Fibroblast of peridontal ligament (primary cell): Measurements from ENCODE around the gene CDC14A.
"Not testable (repeated sequence)": the region's sequence is repeated elsewhere in the genome, so short reads cannot be mapped to it uniquely, and the experiment has no call there.

Experiments
- DNase-seq: peaks from one replicate; pipeline ENCODE4 v3.0.0-alpha.2; 2010; ENCODE audit errors: extremely low read depth

Gene CDC14A

GRCh38 chr1:100335436-100335835 lies 16.9 kb upstream of the CDC14A start:
- DNase-seq = no peak

- not testable (repeated sequence) for DNase-seq
Measured at GRCh38 chr1:100337878-100338277, 14.4 kb upstream of the CDC14A start.

- not testable (repeated sequence) for DNase-seq
Measured at GRCh38 chr1:100339735-100340134, 12.6 kb upstream of the CDC14A start.

DNA sequence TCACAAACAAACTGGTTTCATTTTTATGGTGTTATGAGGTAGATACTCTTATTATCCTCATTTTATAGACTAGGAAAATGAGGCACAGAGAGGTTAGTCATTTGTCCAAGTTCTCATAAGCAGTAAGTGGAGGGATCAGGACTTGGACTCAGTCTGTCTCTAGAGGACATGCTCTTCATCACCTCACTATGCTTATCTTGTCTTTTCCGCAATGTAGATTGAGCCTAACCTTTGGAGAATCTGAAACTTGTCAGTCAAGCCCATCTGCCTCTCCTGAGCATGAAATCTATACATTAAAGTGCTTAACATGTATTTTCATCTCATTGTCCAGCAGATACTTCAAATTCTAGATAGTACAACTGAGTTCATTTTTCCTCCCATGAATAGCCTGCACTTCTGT lies 11.8 kb upstream of the CDC14A start:
- DNase-seq = no peak

- no peak for DNase-seq
Measured at GRCh38 chr1:100342348-100342747, 10.0 kb upstream of the CDC14A start.

- no peak for DNase-seq
Measured at GRCh38 chr1:100343897-100344296, 8.4 kb upstream of the CDC14A start.

- DNase-seq = no peak
Measured at GRCh38 chr1:100344774-100345173, 7.5 kb upstream of the CDC14A start.

- DNase-seq = no peak
Measured at GRCh38 chr1:100346387-100346786, 5.9 kb upstream of the CDC14A start.

DNA sequence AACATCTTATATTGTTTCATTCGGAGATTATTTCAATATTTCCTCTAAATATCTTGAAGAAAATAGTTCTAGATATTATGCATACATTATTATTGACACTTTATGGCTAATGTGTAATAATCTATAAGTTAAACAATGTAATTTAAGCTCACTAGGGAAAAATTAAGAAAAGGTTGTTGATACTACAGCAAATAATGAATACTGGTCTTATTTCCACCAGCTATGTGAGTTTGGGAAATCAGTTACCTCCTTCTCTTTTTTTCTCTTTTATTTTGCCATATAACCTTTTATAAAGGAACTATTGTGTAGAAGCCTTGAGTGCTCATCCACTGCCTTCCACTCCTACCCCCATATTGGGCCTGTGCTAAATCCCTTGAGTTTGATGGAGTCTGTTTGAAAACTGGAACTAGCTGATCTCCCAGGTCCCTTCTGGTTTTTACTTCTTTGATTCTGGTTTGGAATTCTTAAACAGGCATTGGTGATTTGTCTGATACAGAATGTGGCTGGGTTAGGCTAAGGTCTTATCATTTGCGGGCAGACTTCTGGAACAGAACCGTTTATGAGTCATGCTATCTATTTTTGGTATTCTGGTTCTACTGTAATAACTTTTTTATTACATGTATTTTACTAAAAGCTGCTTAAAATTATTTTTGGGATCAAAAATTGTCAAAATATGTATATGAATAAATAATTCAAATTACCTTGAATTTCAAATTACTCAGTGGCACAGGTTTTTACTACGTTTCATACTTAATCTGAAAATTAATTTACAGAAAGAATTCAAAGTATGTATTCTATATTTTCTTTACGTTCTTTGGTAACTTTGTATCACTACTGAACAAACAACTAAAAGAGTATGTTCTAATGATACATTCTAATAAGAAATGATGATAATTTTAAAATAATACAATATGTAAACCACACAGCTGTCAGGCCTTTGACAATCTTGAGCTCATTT lies 5.0 kb upstream of the CDC14A start:
- no peak for DNase-seq

GRCh38 chr1:100348549-100349144 lies 3.7 kb upstream of the CDC14A start:
- no peak for DNase-seq

DNA sequence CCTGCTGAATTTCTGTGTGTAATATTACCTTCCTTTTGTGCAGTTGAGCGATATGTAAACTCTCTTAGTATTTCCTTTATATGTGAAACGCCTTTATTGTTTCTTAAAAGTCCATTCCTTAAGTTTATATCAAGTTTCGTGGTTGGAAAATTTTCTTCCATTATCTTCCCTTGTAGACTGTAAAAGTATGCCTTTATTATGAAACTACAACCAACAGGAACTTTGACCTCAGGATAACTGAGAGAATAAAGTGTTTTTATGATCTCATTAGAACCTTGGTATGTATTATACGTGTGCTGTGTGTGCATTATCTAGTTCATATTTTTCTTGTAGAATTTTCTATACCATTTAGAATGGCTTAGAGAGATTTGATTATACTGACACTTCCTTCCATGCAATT lies 3.1 kb upstream of the CDC14A start:
- DNase-seq = no peak

GRCh38 chr1:100350787-100351094 lies 1.6 kb upstream of the CDC14A start:
- no peak for DNase-seq

GRCh38 chr1:100351095-100351887 lies 1.0 kb upstream of the CDC14A start:
- peak; percentile 85 for DNase-seq

DNA sequence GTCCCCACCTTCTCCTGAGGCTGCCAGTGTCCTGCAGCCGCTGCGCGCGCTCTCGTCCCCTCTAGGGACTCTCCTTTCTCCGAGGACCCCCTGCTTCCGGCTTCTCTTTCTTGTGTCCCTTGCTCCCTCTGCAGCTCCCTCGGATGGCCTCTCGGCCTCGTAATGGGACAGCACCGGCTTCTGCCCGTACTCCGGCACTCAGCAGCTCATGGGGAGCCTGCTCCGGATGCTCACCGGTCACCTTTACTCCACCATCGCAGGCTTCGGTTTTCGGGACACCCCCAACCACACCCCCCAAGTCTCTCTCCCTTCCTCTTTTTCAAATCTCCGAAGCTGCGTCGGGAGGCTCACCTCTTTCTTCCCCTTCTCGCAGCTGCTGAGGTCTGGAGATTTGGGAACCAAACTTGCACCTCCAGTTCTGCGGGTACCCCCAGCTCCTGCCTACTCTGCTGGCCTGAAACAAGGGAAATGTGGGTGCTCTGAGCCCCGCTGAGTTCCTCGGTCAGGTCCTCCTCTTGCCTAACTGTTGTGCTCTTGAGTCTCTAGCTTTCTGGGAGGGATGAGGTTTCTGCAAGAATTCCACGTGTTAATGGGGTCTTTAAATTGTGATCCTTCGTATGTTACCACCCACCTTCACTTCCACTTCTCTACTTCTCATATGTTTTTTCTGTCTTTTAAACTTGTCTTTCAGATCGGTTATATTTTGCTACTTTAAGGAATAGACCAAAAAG lies 930 bp downstream of the CDC14A start:
- DNase-seq = no peak

GRCh38 chr1:100353988-100354387 lies 1.7 kb downstream of the CDC14A start:
- DNase-seq = no peak

GRCh38 chr1:100354971-100355394 lies 2.7 kb downstream of the CDC14A start:
- DNase-seq = no peak

GRCh38 chr1:100358210-100358609 lies 5.9 kb downstream of the CDC14A start:
- DNase-seq = peak; percentile 35

GRCh38 chr1:100359139-100359538 lies 6.8 kb downstream of the CDC14A start:
- DNase-seq = no peak

DNA sequence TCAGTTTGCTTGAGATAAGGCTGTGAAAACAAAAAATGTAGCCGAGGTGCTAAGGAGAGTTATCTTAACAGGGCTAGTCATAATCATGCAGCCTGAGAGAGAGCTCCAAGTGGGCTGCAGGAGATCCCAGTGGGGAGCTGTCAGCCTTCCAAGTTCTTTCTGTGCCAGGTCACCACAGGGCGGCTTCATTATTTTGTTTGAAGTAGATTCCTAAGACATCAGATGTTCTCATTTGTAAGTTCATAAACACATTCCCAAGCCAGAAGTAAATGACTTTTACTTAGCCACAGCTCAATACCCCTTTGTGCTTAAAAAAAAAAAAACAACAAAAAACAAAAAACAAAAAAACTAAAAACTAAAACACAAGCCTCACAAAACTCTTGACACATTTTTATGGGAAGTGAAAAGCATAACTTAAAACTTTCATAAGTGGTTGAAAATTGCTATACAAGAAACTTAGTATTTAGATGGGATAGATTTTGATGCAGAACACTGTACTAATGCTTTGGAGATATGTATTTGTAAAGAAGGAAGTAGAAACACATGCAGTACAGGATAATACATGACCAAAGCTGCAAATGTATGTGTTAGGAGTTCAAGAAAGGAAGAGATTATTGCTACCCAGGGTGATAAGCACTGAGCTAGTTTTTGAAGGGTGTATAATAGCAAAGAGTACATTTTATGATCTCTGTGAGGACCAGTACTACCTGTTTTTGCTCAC lies 8.6 kb downstream of the CDC14A start:
- peak; percentile 43 for DNase-seq

- DNase-seq = no peak
Measured at GRCh38 chr1:100361511-100362089, 9.3 kb downstream of the CDC14A start.
